ENCODE measurements around the gene NYAP1.
"Not testable (repeated sequence)": the region's sequence is repeated elsewhere in the genome, so short reads cannot be mapped to it uniquely, and the experiment has no call there.

Gene NYAP1

DNA sequence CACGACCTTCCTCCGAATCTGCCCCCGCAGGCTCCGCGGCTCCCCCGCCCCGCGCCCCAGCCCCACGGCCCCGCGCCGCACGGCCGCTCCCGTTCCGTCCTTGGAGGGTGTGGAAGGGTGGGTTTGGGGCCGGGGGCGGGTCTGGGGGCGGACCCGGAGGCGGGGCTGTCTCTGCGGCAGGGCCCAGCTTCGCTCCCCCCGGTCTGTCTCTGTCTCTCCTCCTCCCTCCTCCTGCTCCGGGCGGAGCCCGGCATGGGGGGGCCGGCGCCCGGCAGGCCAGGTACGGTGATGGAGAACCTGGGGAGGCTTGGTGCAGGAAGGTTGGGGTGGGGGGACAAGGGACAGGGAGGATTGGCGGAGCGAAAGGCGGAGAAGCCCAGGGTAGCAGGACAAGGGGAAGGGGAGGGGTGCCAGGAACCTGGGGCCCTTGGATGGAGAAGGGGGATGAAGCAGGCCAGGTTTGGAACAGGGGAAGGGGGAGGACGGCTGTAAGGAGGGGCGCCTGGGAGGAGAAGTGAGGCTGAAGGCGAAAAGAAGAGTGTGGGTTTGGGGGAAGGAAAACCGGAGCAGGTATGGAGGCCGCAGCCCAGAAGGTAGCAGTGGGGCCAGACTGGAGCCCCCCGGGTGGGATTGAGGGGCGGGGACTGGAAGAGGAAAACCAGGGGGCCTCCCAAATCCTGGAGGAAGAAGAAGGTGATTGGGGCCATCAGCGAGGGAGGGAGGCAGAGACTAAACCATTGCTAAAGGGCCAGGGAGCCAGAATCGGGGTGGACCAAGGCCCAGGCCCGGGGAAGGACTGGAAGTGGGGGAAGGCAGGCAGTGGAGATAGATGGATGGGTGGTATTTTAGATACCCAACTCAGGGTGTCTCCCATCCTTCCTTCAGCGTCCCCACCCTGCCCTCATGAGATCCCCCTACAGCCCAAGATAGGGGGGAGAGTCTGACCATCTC lies at the start of gene NYAP1:
Gene NYAP1, plus strand, starts transcription at position 206 of the 951 bp plus-strand sequence. CDS start 1,385 bp downstream, outside the sequence.
- no peak for DNase-seq (ENCODE audit: low read depth, low spot score)

DNA sequence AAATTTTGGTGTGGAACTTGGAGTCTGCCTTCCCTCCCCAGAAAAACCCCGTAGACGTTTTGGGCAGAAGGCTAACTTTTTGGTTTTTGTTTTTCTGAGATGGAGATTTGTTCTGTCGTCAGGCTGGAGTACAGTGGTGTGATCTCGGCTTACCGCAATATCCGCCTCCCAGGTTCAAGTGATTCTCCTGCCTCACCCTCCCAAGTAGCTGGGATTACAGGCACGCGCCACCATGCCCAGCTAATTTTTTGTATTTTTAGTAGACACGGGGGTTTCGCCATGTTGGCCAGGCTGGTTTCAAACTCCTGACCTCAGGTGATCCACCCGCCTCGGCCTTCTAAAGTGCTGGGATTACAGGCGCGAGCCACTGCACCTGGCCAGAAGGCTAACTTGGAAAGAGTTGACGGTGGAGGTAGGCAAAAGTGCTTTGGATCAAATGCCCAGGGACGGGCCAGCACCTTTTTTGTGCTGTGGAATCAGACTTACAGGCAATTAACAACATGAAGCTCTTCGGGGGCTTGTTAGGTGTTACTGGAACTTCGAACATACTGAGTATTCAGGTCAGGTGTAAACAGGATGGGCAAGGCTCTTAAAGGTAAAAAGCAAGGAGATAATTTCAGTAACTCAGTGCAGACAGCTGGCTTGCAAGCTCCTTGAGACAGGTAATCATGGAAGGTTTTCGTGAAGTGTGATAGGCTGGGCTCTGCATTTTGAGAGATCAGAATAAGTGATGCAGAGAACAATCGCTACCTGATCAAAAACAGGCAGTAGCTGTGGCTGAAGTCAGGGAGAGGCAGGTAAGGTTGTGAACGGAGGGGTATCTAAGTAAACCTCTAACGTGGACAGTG lies 49.2 kb upstream of the NYAP1 start:
- DNase-seq (ENCODE audit: low read depth, low spot score), result no peak

DNA sequence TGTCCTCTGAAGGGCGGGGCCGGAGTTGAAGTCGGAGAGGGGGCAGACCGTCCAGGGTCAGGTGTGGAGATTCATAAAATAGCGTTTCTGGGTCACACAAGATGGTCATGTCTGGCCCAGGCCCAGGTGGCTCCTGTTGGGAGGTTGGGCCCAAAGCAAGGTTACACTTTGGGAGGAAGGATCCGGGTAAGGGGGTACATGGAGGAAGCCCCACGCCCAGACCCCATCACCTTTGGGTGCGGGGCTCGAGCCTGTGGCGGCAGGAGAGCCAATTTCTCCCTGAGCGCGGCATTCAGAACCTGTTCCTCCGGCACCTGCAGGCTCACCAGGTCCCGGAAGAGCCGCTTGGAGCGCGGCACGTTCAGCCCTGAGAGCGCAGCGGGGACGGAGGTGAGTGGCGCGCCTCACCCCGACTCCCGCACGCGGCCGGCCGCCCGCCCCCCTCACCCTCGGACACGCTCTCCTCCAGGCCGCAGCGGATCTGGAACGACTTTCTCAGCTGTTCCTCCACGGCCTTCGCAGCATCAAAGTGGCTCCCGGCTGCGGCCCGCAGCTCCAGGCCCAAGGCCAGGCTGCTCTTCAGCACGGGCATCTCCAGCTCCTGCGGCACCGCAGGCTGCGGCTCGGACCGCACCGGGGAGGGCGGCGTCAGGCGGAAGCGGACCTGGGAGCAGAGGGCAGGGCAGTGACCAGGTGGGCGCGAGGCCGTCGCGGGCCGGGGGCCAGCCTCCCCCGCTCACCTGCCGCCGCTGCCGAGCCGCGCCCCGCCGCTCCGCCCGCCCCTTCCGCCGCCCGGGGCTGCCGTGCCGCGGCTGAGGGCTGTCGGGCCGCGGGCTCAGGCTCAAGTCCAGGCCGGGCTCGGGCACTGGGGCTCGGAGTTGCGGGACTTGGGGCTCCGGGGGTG lies 48.1 kb upstream of the NYAP1 start:
- DNase-seq (ENCODE audit: low read depth, low spot score), result peak; percentile 53

DNA sequence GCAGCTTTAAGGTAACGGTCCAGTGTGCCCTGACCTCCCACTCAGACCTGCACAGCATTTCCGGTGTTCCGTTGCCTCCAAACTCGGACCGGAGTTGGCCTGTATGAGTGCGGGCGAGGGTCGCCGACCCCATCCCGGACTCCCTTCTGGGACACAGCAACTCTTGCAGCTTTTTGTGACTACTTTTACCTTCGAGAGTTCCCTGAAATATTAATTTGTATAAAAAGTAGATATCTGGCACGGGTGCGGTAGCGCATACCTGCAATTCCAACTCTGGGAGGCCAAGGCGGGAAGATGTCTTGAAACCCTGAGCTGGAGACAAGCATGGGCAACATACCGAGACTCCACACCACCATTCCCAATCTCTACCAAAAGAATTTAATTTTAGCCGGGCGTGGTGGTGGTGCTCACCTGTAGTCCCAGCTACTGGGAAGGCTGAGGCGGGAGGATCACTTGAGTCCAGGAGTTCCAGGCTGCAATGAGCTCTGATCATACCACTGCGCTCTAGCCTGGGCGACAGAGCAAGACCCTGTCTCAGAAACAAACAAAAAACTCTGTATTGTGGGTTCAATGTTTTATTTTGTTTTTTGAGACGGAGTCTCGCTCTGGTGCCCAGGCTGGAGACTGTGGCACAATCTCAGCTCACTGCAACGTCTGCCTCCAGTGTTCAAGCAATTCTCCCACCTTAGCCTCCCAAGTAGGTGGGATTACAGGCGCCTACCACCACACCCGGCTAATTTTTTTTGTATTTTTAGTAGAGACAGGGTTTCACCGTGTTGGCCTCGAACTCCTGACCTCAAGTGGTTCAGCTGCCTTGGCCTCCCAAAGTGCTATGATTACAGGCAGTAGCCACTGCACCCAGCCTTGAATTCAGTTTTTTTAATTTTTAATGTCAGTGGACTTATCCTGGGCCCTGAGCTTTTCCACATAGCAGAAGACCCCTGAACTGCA lies 46.3 kb upstream of the NYAP1 start:
- DNase-seq (ENCODE audit: low read depth, low spot score), result no peak

- no peak for DNase-seq (ENCODE audit: low read depth, low spot score)
These were observed 45.6 kb upstream of the NYAP1 start for GRCh38 chr7:100438172-100438571.

GRCh38 chr7:100438731-100439130 lies 45.0 kb upstream of the NYAP1 start:
- not testable (repeated sequence) for DNase-seq (ENCODE audit: low read depth, low spot score)

DNA sequence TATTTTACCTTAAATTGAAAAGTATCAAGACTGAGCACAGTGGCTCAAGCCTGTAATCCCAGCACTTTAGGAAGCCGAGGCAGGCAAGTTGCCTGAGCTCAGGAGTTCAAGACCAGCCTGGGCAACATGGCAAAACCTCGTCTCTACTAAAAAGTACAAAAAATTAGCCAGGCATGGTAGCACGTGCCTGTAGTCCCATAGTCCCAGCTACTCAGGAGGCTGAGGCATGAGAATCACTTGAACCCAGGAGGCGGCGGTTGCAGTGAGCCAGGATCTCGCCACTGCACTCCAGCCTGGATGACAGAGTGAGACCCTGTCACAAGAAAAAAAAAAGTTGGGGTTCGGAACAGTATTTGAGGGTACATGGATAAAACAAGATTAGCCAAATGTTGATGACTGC lies 44.5 kb upstream of the NYAP1 start:
- DNase-seq (ENCODE audit: low read depth, low spot score), result not testable (repeated sequence)

DNA sequence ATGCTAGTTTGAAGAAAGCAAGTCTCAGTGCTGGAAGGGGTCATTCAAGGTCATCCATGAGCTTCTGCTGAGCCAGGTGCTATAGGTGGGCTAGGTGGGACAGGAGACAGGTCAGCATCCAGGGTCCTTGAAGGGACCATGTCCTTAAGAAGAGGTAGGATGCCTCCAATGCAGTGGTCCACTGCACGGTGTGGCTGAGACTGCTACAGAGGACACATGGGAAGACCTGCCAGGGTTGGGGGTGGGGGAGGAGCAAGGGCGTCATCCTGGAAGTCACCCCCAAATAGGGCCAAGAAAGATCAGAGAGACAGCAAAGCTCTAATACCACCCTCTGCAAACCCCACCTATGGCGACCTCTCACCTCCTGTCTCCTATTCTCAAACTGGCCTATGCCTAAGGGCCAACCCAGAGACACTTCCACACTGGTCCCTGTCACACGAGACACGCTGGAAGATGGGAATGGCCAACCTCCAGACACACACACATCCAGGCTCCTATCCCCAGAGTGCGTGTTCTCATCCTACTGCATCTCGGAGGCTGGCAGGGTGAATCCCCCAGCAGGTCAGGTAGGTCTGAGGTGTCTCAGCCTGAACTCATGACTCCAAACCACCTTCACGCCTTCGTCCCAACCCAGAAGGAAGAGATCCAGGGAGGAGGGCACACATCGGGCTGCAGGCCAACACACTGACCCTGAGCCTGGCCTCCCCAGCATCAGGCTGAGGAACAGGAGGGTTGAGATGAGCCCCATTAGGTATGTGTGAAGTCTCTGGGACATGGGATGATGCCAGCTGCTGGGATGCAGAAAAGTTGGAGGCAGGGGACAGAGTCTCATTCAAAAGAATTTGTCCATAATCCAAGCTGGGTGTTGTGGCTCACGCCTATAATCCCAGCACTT lies 41.8 kb upstream of the NYAP1 start:
- DNase-seq (ENCODE audit: low read depth, low spot score), result no peak

GRCh38 chr7:100443096-100443840 lies 40.5 kb upstream of the NYAP1 start:
- no peak for DNase-seq (ENCODE audit: low read depth, low spot score)

GRCh38 chr7:100444311-100445278 lies 39.1 kb upstream of the NYAP1 start:
- no peak for DNase-seq (ENCODE audit: low read depth, low spot score)

- no peak for DNase-seq (ENCODE audit: low read depth, low spot score)
These were observed 37.7 kb upstream of the NYAP1 start for GRCh38 chr7:100446040-100446439.

DNA sequence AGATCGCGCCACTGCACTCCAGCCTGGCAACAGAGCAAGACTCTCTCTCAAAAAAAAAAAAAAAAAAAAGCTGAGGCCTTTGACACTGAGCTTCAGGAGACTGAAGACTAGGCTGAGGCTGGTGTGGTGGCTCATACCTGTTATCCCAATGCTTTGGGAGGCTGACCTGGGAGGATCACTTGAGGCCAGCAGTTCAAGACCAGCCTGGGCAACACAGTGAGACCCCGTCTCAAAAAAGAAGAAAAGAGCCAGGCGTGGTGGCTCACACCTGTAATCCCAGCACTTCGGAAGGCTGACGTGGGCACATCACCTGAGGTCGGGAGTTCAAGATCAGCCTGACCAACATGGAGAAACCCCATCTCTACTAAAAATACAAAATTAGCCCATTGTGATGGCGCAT lies 36.4 kb upstream of the NYAP1 start:
- not testable (repeated sequence) for DNase-seq (ENCODE audit: low read depth, low spot score)

GRCh38 chr7:100449190-100449795 lies 34.4 kb upstream of the NYAP1 start:
- no peak for DNase-seq (ENCODE audit: low read depth, low spot score)

- DNase-seq (ENCODE audit: low read depth, low spot score), result no peak
These were observed 31.2 kb upstream of the NYAP1 start for GRCh38 chr7:100452513-100452912.

- DNase-seq (ENCODE audit: low read depth, low spot score), result not testable (repeated sequence)
These were observed 29.9 kb upstream of the NYAP1 start for GRCh38 chr7:100453854-100454253.

GRCh38 chr7:100455206-100455605 lies 28.5 kb upstream of the NYAP1 start:
- no peak for DNase-seq (ENCODE audit: low read depth, low spot score)

- DNase-seq (ENCODE audit: low read depth, low spot score), result no peak
These were observed 27.2 kb upstream of the NYAP1 start for GRCh38 chr7:100456562-100456961.

Measured in ELF-1 (cell line).